ENCODE data around the gene ANKRD28.
"Not testable (repeated sequence)": the region's sequence is repeated elsewhere in the genome, so short reads cannot be mapped to it uniquely, and the experiment has no call there.

The ANKRD28 gene

DNA sequence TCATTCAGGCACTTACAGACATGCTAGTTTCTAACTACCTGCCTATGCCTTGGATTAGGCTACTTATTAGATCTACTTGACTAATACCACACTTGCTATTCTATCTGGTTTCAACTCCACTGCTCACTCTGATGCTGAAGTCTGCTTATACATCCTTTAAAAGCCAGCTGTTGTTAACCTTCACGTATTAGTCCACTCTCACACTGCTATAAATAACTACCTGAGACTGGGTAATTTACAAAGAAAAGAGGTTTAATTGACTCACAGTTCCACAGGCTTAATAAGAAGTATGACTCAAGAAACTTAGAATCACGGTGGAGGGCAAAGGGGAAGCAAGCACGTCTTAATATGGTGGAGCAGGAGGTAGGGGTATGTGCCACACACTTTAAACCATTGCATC lies 47.7 kb upstream of the ANKRD28 start:
- Histone ChIP-seq H3F3A (ENCODE audit: low read depth) (no peaks in the 10 kb centered on the region), H3K36me3 (ENCODE audit: insufficient read depth, low read length) (no peaks in the 10 kb centered on the region), H3K4me2 (ENCODE audit: low read depth, low read length, poor library complexity, severe bottlenecking) (no peak overlapping the region), H3K4me3 (ENCODE audit: low read length, poor library complexity, severe bottlenecking) (no peak overlapping the region), H3K9me2 (replicated peaks; ENCODE audit: low read depth, low read length) (no peaks in the 10 kb centered on the region), H3K9me3 (ENCODE audit: insufficient read depth, low read depth, low read length) (0 out of 2 replicates have a peak, but pooled peaks cover 6% of the 10 kb centered on the region), H4K20me1 (ENCODE audit: insufficient read depth, low read length, poor library complexity, severe bottlenecking) (peaks cover 2% of the 10 kb centered on the region), H3K79me2 (ENCODE audit: insufficient read depth, low read length) (peaks cover 93% of the 10 kb centered on the region), H3K9ac (ENCODE audit: low read depth, low read length, poor library complexity, severe bottlenecking) (no peak overlapping the region), H2AFZ (ENCODE audit: low read length) (no peak overlapping the region), H3K27me3 (ENCODE audit: insufficient read depth, low read length, poor library complexity, severe bottlenecking) (no peaks in the 10 kb centered on the region), H3K4me1 (ENCODE audit: insufficient read depth, low read length, poor library complexity, severe bottlenecking) (peaks cover 3% of the 10 kb centered on the region)
- no peak for TF ChIP-seq EZH2phosphoT487 (IDR thresholded peaks at IDR 0.05; ENCODE audit: borderline replicate concordance)
- TF ChIP-seq, protein P1, sequence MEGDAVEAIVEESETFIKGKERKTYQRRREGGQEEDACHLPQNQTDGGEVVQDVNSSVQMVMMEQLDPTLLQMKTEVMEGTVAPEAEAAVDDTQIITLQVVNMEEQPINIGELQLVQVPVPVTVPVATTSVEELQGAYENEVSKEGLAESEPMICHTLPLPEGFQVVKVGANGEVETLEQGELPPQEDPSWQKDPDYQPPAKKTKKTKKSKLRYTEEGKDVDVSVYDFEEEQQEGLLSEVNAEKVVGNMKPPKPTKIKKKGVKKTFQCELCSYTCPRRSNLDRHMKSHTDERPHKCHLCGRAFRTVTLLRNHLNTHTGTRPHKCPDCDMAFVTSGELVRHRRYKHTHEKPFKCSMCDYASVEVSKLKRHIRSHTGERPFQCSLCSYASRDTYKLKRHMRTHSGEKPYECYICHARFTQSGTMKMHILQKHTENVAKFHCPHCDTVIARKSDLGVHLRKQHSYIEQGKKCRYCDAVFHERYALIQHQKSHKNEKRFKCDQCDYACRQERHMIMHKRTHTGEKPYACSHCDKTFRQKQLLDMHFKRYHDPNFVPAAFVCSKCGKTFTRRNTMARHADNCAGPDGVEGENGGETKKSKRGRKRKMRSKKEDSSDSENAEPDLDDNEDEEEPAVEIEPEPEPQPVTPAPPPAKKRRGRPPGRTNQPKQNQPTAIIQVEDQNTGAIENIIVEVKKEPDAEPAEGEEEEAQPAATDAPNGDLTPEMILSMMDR (conservative IDR thresholded peaks at IDR 0.05; ENCODE audit: low read length) = no peak

DNA sequence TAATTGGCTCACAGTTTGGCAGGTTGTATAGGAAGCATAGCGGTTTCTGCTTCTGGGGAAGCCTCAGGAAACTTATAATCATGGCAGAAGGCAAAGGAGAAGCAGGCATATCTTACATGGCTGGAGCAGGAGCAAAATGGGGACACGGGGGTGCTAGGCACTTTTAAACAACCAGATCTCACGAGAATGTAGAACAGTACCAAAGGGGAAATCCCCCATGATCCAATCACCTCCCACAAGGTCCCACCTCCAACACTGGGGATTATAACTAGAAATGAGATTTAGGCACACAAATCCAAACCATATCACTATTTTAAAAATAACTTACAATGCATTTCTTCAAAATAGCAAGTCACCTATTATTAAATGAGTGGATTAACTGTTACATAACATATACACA lies 47.1 kb upstream of the ANKRD28 start:
- no peak overlapping the region for H3K4me2 ChIP-seq (ENCODE audit: low read depth, low read length, poor library complexity, severe bottlenecking)
- H3K27me3 ChIP-seq (ENCODE audit: insufficient read depth, low read length, poor library complexity, severe bottlenecking) = no peaks in the 10 kb centered on the region
- H4K20me1 ChIP-seq (ENCODE audit: insufficient read depth, low read length, poor library complexity, severe bottlenecking) = peaks cover 2% of the 10 kb centered on the region
- no peaks in the 10 kb centered on the region for H3K9me2 ChIP-seq (replicated peaks; ENCODE audit: low read depth, low read length)
- no peak for TF ChIP-seq EZH2phosphoT487 (IDR thresholded peaks at IDR 0.05; ENCODE audit: borderline replicate concordance)
- TF ChIP-seq, protein P1 (conservative IDR thresholded peaks at IDR 0.05; ENCODE audit: low read length) = no peak
- H3K36me3 ChIP-seq (ENCODE audit: insufficient read depth, low read length) = no peaks in the 10 kb centered on the region
- H3K79me2 ChIP-seq (ENCODE audit: insufficient read depth, low read length) = peaks cover 94% of the 10 kb centered on the region
- H3K9ac ChIP-seq (ENCODE audit: low read depth, low read length, poor library complexity, severe bottlenecking) = no peak overlapping the region
- H3K4me3 ChIP-seq (ENCODE audit: low read length, poor library complexity, severe bottlenecking) = no peak overlapping the region
- no peaks in the 10 kb centered on the region for H3F3A ChIP-seq (ENCODE audit: low read depth)
- H3K9me3 ChIP-seq (ENCODE audit: insufficient read depth, low read depth, low read length) = 0 out of 2 replicates have a peak, but pooled peaks cover 9% of the 10 kb centered on the region
- peaks cover 3% of the 10 kb centered on the region for H3K4me1 ChIP-seq (ENCODE audit: insufficient read depth, low read length, poor library complexity, severe bottlenecking)
- no peak overlapping the region for H2AFZ ChIP-seq (ENCODE audit: low read length)

DNA sequence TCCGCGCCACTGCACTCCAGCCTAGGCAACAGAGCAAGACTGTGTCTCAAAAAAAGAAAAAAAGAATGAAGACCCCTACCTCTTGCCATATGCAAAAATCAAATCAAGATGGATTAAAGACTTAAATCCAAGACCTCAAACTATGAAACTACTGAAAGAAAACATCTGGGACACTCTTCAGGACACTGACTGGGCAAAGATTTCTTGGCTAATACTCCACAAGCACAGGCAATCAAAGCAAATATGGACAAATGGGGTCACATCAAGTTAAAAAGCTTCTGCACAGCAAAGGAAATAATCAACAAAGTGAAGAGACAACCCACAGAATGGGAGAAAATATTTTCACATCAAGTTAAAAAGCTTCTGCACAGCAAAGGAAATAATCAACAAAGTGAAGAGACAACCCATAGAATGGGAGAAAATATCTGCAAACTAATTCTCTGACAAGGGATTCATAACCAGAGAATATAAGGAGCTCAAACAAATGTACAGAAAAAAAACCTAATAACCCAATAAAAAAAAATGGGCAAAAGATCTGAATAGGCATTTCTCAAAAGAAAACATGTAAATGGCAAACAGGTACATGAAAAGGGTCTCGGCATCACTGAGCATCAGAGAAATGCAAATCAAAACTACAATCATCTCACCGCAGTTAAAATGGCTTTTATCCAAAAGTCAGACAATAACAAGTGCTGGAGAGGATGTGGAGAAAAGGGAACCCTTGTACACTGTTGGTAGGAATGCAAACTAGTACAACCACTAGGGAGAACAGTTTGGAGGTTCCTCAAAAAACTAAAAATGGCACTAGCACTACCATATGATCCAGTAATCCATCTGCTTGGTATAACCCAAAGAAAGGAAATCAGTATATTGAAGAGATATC lies 43.6 kb upstream of the ANKRD28 start:
- H3K36me3 ChIP-seq (ENCODE audit: insufficient read depth, low read length); H3K9ac ChIP-seq (ENCODE audit: low read depth, low read length, poor library complexity, severe bottlenecking); H3F3A ChIP-seq (ENCODE audit: low read depth); H4K20me1 ChIP-seq (ENCODE audit: insufficient read depth, low read length, poor library complexity, severe bottlenecking); H3K4me2 ChIP-seq (ENCODE audit: low read depth, low read length, poor library complexity, severe bottlenecking); H2AFZ ChIP-seq (ENCODE audit: low read length); H3K4me1 ChIP-seq (ENCODE audit: insufficient read depth, low read length, poor library complexity, severe bottlenecking); H3K9me2 ChIP-seq (replicated peaks; ENCODE audit: low read depth, low read length); H3K27me3 ChIP-seq (ENCODE audit: insufficient read depth, low read length, poor library complexity, severe bottlenecking); H3K4me3 ChIP-seq (ENCODE audit: low read length, poor library complexity, severe bottlenecking): not testable (repeated sequence)
- H3K79me2 ChIP-seq (ENCODE audit: insufficient read depth, low read length) = peaks cover 94% of the 10 kb centered on the region
- H3K9me3 ChIP-seq (ENCODE audit: insufficient read depth, low read depth, low read length) = peaks cover 17% of the 10 kb centered on the region

DNA sequence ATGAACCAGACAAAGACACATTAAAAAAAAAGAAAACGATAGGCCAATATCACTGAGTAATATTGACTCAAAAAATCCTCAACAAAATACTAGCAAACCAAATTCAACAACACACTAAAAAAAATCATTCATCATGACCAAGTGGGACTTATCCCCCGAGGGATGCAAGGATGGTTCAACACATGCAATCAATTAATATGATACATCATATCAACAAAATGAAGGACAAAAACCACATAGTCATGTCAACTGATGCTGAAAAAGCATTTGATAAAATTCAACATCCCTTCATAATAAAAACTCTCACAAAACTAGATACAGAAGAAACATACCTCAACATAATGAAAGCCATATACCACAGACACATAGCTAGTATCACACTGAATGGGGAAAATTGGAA lies 41.8 kb upstream of the ANKRD28 start:
- no peaks in the 10 kb centered on the region for H3K27me3 ChIP-seq (ENCODE audit: insufficient read depth, low read length, poor library complexity, severe bottlenecking)
- no peak overlapping the region for H3K9ac ChIP-seq (ENCODE audit: low read depth, low read length, poor library complexity, severe bottlenecking)
- peaks cover 94% of the 10 kb centered on the region for H3K79me2 ChIP-seq (ENCODE audit: insufficient read depth, low read length)
- no peak overlapping the region for H3K4me3 ChIP-seq (ENCODE audit: low read length, poor library complexity, severe bottlenecking)
- H4K20me1 ChIP-seq (ENCODE audit: insufficient read depth, low read length, poor library complexity, severe bottlenecking) = peaks cover 11% of the 10 kb centered on the region
- no peak overlapping the region for H3K4me2 ChIP-seq (ENCODE audit: low read depth, low read length, poor library complexity, severe bottlenecking)
- no peaks in the 10 kb centered on the region for H3F3A ChIP-seq (ENCODE audit: low read depth)
- peaks cover 17% of the 10 kb centered on the region for H3K9me3 ChIP-seq (ENCODE audit: insufficient read depth, low read depth, low read length)
- H3K36me3 ChIP-seq (ENCODE audit: insufficient read depth, low read length) = no peaks in the 10 kb centered on the region
- no peak overlapping the region for H2AFZ ChIP-seq (ENCODE audit: low read length)
- no peaks in the 10 kb centered on the region for H3K9me2 ChIP-seq (replicated peaks; ENCODE audit: low read depth, low read length)
- TF ChIP-seq, protein P1 (conservative IDR thresholded peaks at IDR 0.05; ENCODE audit: low read length) = no peak
- no peak for TF ChIP-seq EZH2phosphoT487 (IDR thresholded peaks at IDR 0.05; ENCODE audit: borderline replicate concordance)
- H3K4me1 ChIP-seq (ENCODE audit: insufficient read depth, low read length, poor library complexity, severe bottlenecking) = peaks cover 3% of the 10 kb centered on the region
